ENCODE results near the gene NNT.
"Not testable (repeated sequence)": the region's sequence is repeated elsewhere in the genome, so short reads cannot be mapped to it uniquely, and the experiment has no call there.

NNT gene

GRCh38 chr5:43602461-43603343 is at the start of gene NNT:
Gene NNT (plus strand): TSS chr5:43603180. CDS start chr5:43609196, 6,016 bp downstream.
- DNase-seq (ENCODE audit: low read depth in 2 of 2), result peak; percentile 58 to 73

DNA sequence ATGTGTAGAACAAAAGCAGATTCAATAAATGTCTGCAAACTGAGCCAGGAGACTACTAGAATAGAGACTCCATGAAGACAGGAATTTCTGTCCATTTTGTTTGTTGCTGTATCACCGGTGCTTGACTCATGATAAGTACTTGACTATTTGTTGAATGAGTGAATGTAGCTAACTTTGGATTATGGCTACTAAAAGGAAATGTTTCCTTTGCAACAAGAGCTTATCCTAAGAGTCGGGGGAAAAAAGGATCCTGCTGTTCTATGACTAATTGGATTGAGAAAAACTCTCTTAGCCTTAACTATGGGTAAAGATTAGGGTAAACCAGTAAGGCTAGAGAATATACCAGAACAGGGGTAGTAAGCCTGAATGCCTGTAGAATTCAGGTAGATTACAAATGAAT is 49.6 kb upstream of the NNT start:
- no peak for DNase-seq (ENCODE audit: low read depth in 2 of 2)

- no peak for DNase-seq (ENCODE audit: low read depth in 2 of 2)
These were observed 48.5 kb upstream of the NNT start for GRCh38 chr5:43554497-43554896.

DNA sequence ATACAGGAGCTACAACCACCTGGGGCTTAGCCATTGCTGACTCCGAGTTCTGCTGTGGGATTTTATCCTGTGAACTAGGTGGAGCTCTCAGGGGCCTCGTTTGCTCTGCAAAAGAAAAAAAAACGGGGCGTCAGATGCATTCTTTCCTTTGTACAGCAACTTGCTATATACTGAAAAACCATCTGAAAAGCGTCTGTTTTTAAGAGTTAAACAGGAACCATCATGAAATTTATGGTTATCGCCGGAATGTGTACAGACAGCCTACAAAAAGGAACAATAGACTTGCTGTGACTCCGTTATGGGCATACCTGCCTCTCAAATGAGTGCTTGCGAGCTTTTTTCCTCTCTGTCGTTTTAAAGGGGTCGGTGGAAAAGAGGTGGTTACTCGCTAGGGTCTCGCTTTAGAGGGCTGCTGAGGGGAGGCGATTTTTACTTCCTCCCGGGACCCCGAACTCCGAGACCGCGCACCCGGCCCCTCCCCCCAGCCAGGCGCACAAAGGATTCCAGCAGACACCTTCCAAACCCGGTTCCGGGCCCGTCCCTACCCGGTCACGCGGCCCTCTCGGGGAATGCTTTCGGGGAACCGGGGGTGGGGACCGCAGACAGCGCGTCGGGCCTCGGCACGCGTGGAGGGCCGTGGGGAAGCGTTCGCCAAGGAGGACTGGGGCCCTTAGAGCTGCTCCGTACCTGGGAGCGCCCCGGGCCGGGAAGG is 46.9 kb upstream of the NNT start:
- peak; percentile 36 to 47 for DNase-seq (ENCODE audit: low read depth in 2 of 2)

- not testable (repeated sequence) for DNase-seq (ENCODE audit: low read depth in 2 of 2)
These were observed 46.4 kb upstream of the NNT start for GRCh38 chr5:43556607-43556856.

- peak; percentile 68 to 74 for DNase-seq (ENCODE audit: low read depth in 2 of 2)
These were observed 46.0 kb upstream of the NNT start, which contains the start of gene PAIP1 for GRCh38 chr5:43556857-43557542. Gene PAIP1 (minus strand): TSS chr5:43557077. CDS start chr5:43556846, 231 bp downstream.

- DNase-seq (ENCODE audit: low read depth in 2 of 2), result no peak
These were observed 42.9 kb upstream of the NNT start for GRCh38 chr5:43560128-43560527.

DNA sequence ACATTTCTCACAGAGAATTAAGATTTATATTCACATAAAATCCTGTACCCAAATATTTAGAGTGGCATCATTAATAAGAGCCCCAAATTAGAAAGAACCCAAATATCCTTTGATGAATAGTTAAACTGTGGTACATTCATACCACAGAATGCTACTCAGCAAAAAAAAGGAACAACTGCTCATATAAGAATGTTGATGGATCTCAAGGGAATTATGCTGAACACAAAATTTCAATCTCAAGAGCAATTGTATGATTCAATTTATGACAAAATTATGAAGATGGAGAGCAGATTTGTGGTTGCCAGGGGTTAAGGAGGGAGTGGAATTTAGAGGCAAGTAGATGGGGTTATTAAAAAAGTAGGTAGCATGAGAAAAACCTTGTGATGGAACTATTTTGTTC is 41.6 kb upstream of the NNT start:
- no peak for DNase-seq (ENCODE audit: low read depth in 2 of 2)

- no peak for DNase-seq (ENCODE audit: low read depth in 2 of 2)
These were observed 39.7 kb upstream of the NNT start for GRCh38 chr5:43563321-43563720.

- DNase-seq (ENCODE audit: low read depth in 2 of 2), result no peak
These were observed 38.6 kb upstream of the NNT start for GRCh38 chr5:43564289-43564850.

GRCh38 chr5:43565043-43565442 is 37.9 kb upstream of the NNT start:
- no peak for DNase-seq (ENCODE audit: low read depth in 2 of 2)

DNA sequence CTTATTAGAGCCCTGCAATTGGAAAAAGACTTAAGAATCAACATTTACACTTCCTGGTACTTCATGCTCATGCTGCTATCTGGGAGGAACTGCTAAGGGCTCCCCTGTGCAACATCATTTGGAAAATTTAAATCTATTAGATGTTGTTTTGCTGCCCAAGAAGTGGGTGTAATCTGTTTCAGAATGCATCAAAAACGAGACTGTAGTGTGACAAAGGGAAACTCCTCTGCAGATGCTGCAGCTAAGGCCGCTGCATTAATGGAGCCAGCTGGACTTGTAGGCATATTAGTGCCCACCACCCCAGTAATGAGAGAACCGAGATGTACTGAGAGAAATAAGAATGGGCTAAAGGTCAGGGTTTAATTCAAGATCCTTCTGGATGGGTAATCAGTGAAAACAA is 35.0 kb upstream of the NNT start:
- DNase-seq (ENCODE audit: low read depth in 2 of 2), result no peak

- DNase-seq (ENCODE audit: low read depth in 2 of 2), result no peak
These were observed 33.7 kb upstream of the NNT start for GRCh38 chr5:43569236-43569746.

- no peak for DNase-seq (ENCODE audit: low read depth in 2 of 2)
These were observed 32.4 kb upstream of the NNT start for GRCh38 chr5:43570450-43571158.

DNA sequence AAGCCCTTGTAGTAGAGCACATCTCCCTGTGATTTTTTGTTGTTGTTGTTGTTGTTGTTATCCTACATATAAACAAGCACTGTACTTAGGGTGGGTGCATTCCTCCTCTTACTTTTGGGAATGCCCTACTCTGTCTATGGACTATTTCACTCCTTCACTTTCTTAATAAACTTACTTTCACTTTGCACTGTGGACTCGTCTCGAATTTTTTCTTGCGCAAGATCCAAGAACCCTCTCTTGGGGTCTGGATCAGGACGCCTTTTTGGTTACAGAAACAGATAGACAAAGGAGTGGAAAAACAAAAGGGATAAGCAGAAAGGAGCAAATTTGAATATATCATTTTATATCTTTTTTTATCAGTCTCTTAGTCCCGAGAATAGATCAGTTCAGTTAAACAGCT is 31.7 kb upstream of the NNT start:
- DNase-seq (ENCODE audit: low read depth in 2 of 2), result no peak

- DNase-seq (ENCODE audit: low read depth in 2 of 2), result no peak
These were observed 30.6 kb upstream of the NNT start for GRCh38 chr5:43572357-43572756.

- DNase-seq (ENCODE audit: low read depth in 2 of 2), result no peak
These were observed 29.9 kb upstream of the NNT start for GRCh38 chr5:43573058-43573457.

DNA sequence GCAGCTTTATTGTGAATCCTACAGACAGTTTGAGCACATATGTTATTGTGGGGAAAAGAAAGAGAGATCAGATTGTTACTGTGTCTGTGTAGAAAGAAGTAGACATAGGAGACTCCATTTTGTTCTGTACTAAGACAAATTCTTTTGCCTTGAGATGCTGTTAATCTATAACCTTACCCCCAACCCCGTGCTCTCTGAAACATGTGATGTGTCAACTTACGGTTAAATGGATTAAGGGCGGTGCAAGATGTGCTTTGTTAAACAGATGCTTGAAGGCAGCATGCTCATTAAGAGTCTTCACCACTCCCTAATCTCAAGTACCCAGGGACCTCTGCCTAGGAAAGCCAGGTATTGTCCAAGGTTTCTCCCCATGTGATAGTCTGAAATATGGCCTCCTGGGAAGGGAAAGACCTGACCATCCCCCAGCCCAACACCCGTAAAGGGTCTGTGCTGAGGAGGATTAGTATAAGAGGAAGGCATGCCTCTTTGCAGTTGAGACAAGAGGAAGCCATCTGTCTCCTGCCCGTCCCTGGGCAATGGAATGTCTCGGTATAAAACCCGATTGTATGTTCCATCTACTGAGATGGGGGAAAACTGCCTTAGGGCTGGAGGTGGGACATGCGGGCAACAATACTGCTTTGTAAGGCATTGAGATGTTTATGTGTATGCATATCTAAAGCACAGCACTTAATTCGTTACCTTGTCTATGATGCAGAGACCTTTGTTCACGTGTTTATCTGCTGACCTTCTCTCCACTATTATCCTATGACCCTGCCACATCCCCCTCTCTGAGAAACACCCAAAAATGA is 22.4 kb upstream of the NNT start:
- not testable (repeated sequence) for DNase-seq (ENCODE audit: low read depth in 2 of 2)

DNA sequence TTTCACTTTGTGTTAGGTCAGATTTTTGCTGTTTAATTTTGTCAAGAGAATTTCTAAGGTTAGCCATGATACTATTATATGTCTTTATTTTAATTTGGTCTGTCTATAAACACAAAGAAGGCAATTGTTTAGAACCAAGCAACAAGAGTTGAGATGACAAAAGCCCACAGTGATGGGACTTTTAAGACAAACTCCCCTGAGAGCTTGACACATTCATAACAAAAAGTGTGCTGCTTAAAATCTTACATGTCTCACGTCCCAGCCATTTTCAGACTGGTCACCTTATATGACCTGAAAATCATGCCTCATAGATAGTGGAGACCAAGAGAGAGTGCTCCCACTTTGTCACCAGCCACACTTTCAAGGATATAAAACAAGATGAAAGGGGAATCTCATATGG is 21.6 kb upstream of the NNT start:
- DNase-seq (ENCODE audit: low read depth in 2 of 2), result no peak

Measured in stimulated activated CD4-positive, alpha-beta T cell treated with anti-CD3 and anti-CD28 coated beads, Interleukin-1b, Interleukin-23, amount 100 ng/mL, for 4 hours (primary cell).